Body of pancreas (tissue), 4 donors: ENCODE measurements around the gene SUSD3.

Source experiments
- POLR2A ChIP-seq, 3 donors: fragments of 450-650 bp; IDR thresholded peaks; one replicate each; pipeline ENCODE4 v1.6.1; 2016; ENCODE audit warnings: antibody characterized with exemption in 3 of 3, mild to moderate bottlenecking in 2 of 3
- TF ChIP-seq, protein P1 (sequence below), 7 experiments: fragments of 450-650 bp in 4 of 7; fragments of 200-600 bp in 3 of 7; sonication (generic) in 3 of 7; IDR thresholded peaks; one replicate each; pipeline ENCODE4 v1.5.1; 2016 to 2019; ENCODE audit warnings: antibody characterized with exemption in 7 of 7

- TF ChIP-seq, protein P1, sequence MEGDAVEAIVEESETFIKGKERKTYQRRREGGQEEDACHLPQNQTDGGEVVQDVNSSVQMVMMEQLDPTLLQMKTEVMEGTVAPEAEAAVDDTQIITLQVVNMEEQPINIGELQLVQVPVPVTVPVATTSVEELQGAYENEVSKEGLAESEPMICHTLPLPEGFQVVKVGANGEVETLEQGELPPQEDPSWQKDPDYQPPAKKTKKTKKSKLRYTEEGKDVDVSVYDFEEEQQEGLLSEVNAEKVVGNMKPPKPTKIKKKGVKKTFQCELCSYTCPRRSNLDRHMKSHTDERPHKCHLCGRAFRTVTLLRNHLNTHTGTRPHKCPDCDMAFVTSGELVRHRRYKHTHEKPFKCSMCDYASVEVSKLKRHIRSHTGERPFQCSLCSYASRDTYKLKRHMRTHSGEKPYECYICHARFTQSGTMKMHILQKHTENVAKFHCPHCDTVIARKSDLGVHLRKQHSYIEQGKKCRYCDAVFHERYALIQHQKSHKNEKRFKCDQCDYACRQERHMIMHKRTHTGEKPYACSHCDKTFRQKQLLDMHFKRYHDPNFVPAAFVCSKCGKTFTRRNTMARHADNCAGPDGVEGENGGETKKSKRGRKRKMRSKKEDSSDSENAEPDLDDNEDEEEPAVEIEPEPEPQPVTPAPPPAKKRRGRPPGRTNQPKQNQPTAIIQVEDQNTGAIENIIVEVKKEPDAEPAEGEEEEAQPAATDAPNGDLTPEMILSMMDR (IDR thresholded peaks at IDR 0.05), result no peak
- TF ChIP-seq POLR2A (IDR thresholded peaks at IDR 0.05), result no peak
Measured at GRCh38 chr9:93127395-93127911, 69.0 kb downstream of the SUSD3 start.
